ENCODE results near the gene IQSEC1.

Gene IQSEC1

DNA sequence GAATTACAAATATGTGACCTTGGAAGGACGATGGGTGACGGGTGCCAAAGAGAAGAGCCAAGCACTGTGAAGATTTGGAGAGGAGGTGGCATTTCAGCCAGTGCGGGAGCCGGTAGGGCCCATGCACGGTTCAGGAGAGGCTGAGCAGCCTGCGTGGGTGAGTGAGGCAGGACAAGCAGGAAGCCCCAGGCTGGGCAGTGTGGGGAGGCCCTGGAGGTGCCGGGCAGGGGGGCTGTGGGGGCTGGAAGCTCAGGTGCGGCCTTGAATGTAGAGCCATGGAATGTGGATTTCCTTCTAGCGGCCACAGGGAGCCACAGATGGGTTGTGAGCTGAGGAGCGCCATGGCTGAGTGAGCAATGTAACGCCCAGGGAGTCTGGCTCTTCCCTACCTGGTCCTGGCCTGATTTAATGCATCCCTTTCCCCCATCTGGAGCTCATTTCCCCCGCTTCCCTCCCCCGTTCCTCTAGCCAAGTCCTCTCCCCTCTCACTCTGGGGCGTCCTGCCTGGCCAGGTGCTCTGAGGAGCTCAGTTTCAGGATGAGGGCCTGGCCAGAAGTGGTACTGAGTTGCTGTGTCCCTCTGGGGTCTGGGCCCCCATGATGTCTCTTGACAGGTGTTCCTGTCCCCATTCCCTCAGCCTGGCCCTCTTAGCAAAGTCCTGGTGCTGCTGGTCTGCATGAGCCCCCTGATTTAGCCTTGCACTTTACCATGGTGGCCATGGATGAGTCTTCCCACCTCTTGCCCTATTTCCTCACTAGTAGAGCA, 41.8 kb upstream of the IQSEC1 start:
- Histone ChIP-seq H3K27ac (ENCODE audit: low read depth, low read length, severe bottlenecking) (no peak overlapping the region), H3K4me1 (ENCODE audit: control insufficient read depth, insufficient read depth, low read length, poor library complexity, severe bottlenecking) (peaks cover 14% of the 10 kb centered on the region), H3K9me3 (ENCODE audit: control insufficient read depth, low read length) (no peaks in the 10 kb centered on the region), H3K4me3 (ENCODE audit: extremely low read depth, insufficient read depth, low read length, poor library complexity, severe bottlenecking) (no peak overlapping the region), H3K36me3 (ENCODE audit: control insufficient read depth, insufficient read depth, low read length) (no peaks in the 10 kb centered on the region)
- 82 to 84% methylated on average over 9 to 13 of the region's 14 CpGs for WGBS, 2 experiments (ENCODE audit: insufficient coverage in 2 of 2)

- Histone ChIP-seq H3K36me3 (ENCODE audit: control insufficient read depth, insufficient read depth, low read length) (no peaks in the 10 kb centered on the region), H3K9me3 (ENCODE audit: control insufficient read depth, low read length) (no peaks in the 10 kb centered on the region), H3K4me1 (ENCODE audit: control insufficient read depth, insufficient read depth, low read length, poor library complexity, severe bottlenecking) (peaks cover 14% of the 10 kb centered on the region), H3K27ac (ENCODE audit: low read depth, low read length, severe bottlenecking) (no peak overlapping the region), H3K4me3 (ENCODE audit: extremely low read depth, insufficient read depth, low read length, poor library complexity, severe bottlenecking) (no peak overlapping the region)
- WGBS, 2 experiments (ENCODE audit: insufficient coverage in 2 of 2), result 86 to 88% methylated on average over 24 to 26 of the region's 27 CpGs
These were observed 40.4 kb upstream of the IQSEC1 start for GRCh38 chr3:13113346-13114330.

GRCh38 chr3:13112521-13113345, 39.5 kb upstream of the IQSEC1 start:
- whole genome bisulfite sequencing, 2 experiments (ENCODE audit: insufficient coverage in 2 of 2), result 86 to 87% methylated on average over 13 to 15 of the region's 16 CpGs
- H3K27ac ChIP-seq (ENCODE audit: low read depth, low read length, severe bottlenecking), result no peak overlapping the region

GRCh38 chr3:13111873-13112520, 38.8 kb upstream of the IQSEC1 start:
- Histone ChIP-seq H3K9me3 (ENCODE audit: control insufficient read depth, low read length) (no peaks in the 10 kb centered on the region), H3K36me3 (ENCODE audit: control insufficient read depth, insufficient read depth, low read length) (no peaks in the 10 kb centered on the region), H3K4me3 (ENCODE audit: extremely low read depth, insufficient read depth, low read length, poor library complexity, severe bottlenecking) (no peak overlapping the region), H3K27ac (ENCODE audit: low read depth, low read length, severe bottlenecking) (no peak overlapping the region), H3K4me1 (ENCODE audit: control insufficient read depth, insufficient read depth, low read length, poor library complexity, severe bottlenecking) (peaks cover 14% of the 10 kb centered on the region)
- WGBS, 2 experiments (ENCODE audit: insufficient coverage in 2 of 2), result 82 to 94% methylated on average over 12 to 13 of the region's 13 CpGs

More at GRCh38 chr3:13112521-13113345, 39.5 kb upstream of the IQSEC1 start:
- H3K4me1 ChIP-seq (ENCODE audit: control insufficient read depth, insufficient read depth, low read length, poor library complexity, severe bottlenecking), result peaks cover 14% of the 10 kb centered on the region
- no peaks in the 10 kb centered on the region for H3K36me3 ChIP-seq (ENCODE audit: control insufficient read depth, insufficient read depth, low read length)
- no peak overlapping the region for H3K4me3 ChIP-seq (ENCODE audit: extremely low read depth, insufficient read depth, low read length, poor library complexity, severe bottlenecking)
- H3K9me3 ChIP-seq (ENCODE audit: control insufficient read depth, low read length), result no peaks in the 10 kb centered on the region

DNA sequence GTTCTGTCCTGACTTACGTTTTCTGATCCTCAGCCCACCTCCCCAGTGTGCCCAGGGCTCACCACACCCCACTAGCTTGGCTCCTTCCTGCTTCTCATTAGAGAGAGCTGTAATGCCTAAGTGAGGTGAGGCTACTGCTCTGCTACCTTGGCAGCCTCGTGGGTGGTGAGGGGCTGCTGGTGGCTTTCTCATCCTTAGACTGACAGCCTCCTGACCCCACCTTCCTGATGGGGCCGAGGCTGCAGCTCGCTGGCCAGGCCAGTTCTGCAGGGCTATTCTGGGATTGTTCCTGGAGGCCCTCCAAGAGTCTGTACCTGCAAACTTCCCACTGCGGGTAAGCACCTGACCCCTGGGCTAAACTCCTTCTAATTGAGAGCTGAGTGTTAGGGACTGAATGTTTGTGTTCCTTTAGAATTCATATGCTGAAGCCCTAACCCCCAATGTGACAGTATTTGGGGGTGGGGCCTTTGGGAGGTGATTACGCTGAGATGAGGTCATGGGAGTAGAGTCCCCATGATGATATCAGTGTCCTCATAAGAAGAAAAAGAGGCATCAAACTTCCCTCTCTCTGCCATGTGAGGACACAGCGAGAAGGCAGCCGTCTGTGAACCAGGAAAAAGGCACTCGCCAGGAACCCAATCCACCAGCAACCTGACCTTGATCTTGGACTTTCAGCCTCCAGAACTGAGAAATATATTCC, 38.1 kb upstream of the IQSEC1 start:
- Histone ChIP-seq H3K4me3 (ENCODE audit: extremely low read depth, insufficient read depth, low read length, poor library complexity, severe bottlenecking) (no peak overlapping the region), H3K4me1 (ENCODE audit: control insufficient read depth, insufficient read depth, low read length, poor library complexity, severe bottlenecking) (peaks cover 14% of the 10 kb centered on the region), H3K9me3 (ENCODE audit: control insufficient read depth, low read length) (no peaks in the 10 kb centered on the region), H3K36me3 (ENCODE audit: control insufficient read depth, insufficient read depth, low read length) (no peaks in the 10 kb centered on the region), H3K27ac (ENCODE audit: low read depth, low read length, severe bottlenecking) (peak overlapping the region; percentile 23)
- 68 to 79% methylated on average over 3 to 7 of the region's 9 CpGs for WGBS, 2 experiments (ENCODE audit: insufficient coverage in 2 of 2)

GRCh38 chr3:13110678-13111116, 37.5 kb upstream of the IQSEC1 start:
- H3K4me1 ChIP-seq (ENCODE audit: control insufficient read depth, insufficient read depth, low read length, poor library complexity, severe bottlenecking), result peaks cover 14% of the 10 kb centered on the region
- no peaks in the 10 kb centered on the region for H3K9me3 ChIP-seq (ENCODE audit: control insufficient read depth, low read length)
- H3K4me3 ChIP-seq (ENCODE audit: extremely low read depth, insufficient read depth, low read length, poor library complexity, severe bottlenecking), result no peak overlapping the region
- no peaks in the 10 kb centered on the region for H3K36me3 ChIP-seq (ENCODE audit: control insufficient read depth, insufficient read depth, low read length)
- WGBS, 2 experiments (ENCODE audit: insufficient coverage in 2 of 2), result 68 to 74% methylated on average over 5 to 7 of the region's 8 CpGs
- H3K27ac ChIP-seq (ENCODE audit: low read depth, low read length, severe bottlenecking), result peak overlapping the region; percentile 23

DNA sequence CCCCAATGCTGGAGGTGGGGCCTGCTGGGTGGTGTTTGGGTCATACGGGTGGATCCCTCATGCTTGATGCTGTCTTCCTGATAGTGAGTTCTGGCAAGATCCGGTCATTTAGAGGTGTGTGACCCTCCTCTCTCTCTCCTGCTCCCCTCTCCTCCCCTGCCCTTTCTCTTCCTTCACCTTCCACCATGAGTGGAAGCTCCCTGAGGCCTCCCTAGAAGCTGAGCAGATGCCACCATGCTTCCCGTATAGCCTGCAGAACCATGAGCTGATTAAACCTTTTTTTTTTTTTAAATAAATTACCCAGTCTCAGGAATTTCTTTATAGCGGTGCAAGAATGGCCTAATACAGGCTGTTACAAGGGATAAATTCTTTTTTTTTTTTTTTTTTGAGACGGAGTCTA, 36.3 kb upstream of the IQSEC1 start:
- WGBS, 2 experiments (ENCODE audit: insufficient coverage in 2 of 2), result 83 to 89% methylated on average over 1 to 3 of the region's 5 CpGs
- H3K4me1 ChIP-seq (ENCODE audit: control insufficient read depth, insufficient read depth, low read length, poor library complexity, severe bottlenecking), result peaks cover 14% of the 10 kb centered on the region
- H3K27ac ChIP-seq (ENCODE audit: low read depth, low read length, severe bottlenecking), result no peak overlapping the region
- no peaks in the 10 kb centered on the region for H3K9me3 ChIP-seq (ENCODE audit: control insufficient read depth, low read length)
- H3K4me3 ChIP-seq (ENCODE audit: extremely low read depth, insufficient read depth, low read length, poor library complexity, severe bottlenecking), result no peak overlapping the region
- H3K36me3 ChIP-seq (ENCODE audit: control insufficient read depth, insufficient read depth, low read length), result no peaks in the 10 kb centered on the region

DNA sequence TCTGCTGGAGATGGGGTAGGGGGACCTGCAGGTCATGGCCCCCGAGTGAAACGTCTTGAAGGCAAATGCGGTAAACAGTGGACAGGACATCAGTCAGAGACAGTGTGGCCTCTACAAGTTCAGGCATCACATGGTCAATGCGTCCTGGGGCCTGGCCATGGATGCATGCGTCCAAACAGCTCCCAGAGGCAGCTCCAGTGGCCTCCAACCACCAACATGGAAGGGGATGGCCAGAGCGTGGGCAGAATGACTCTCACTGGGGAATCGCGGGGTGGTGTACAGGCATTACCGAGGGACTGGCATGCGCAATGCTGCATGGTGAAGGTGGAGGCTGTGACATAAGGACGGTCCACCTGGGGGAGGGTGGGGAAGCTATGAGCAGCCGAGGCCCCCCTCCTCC, 35.6 kb upstream of the IQSEC1 start:
- no peak overlapping the region for H3K27ac ChIP-seq (ENCODE audit: low read depth, low read length, severe bottlenecking)
- WGBS, 2 experiments (ENCODE audit: insufficient coverage in 2 of 2), result 94 to 99% methylated on average over 9 to 10 of the region's 12 CpGs
- H3K4me3 ChIP-seq (ENCODE audit: extremely low read depth, insufficient read depth, low read length, poor library complexity, severe bottlenecking), result no peak overlapping the region
- H3K36me3 ChIP-seq (ENCODE audit: control insufficient read depth, insufficient read depth, low read length), result no peaks in the 10 kb centered on the region
- H3K9me3 ChIP-seq (ENCODE audit: control insufficient read depth, low read length), result no peaks in the 10 kb centered on the region
- peaks cover 14% of the 10 kb centered on the region for H3K4me1 ChIP-seq (ENCODE audit: control insufficient read depth, insufficient read depth, low read length, poor library complexity, severe bottlenecking)

- 78 to 80% methylated on average over 9 to 13 of the region's 13 CpGs for WGBS, 2 experiments (ENCODE audit: insufficient coverage in 2 of 2)
- H3K4me1 ChIP-seq (ENCODE audit: control insufficient read depth, insufficient read depth, low read length, poor library complexity, severe bottlenecking), result peaks cover 14% of the 10 kb centered on the region
- no peak overlapping the region for H3K4me3 ChIP-seq (ENCODE audit: extremely low read depth, insufficient read depth, low read length, poor library complexity, severe bottlenecking)
- no peak overlapping the region for H3K27ac ChIP-seq (ENCODE audit: low read depth, low read length, severe bottlenecking)
- H3K36me3 ChIP-seq (ENCODE audit: control insufficient read depth, insufficient read depth, low read length), result no peaks in the 10 kb centered on the region
- H3K9me3 ChIP-seq (ENCODE audit: control insufficient read depth, low read length), result no peaks in the 10 kb centered on the region
These were observed 34.4 kb upstream of the IQSEC1 start for GRCh38 chr3:13107661-13108060.
